ENCODE measurements around the gene WDR5B. TPM values are rescaled to one million over a fixed set of nuclear protein-coding genes. Genes with fewer than 3 reads are reported as not detected.
"Not testable (repeated sequence)": the region's sequence is repeated elsewhere in the genome, so short reads cannot be mapped to it uniquely, and the experiment has no call there.

WDR5B gene
- total RNA-seq, 1 donor from 2014 or later: 1.8 TPM

GRCh38 chr3:122383771-122384697, 31.8 kb downstream of the WDR5B start, which contains the start of gene FAM162A:
Gene FAM162A (plus strand): TSS chr3:122384182. CDS start chr3:122384266, 84 bp downstream.
- DNase-seq (ENCODE audit: low spot score in 2 of 2): peak; percentile 68 to 96
- Histone ChIP-seq H3K4me3 (peak within 1 kb of the TSS; percentile 73 to 76), H3K27me3 (no peaks in the 10 kb centered on the region), H3K4me1 (peaks cover 0 to 6% of the 10 kb centered on the region in 2 donors), H3K36me3 (no peaks in the 10 kb centered on the region), H3K27ac (peak within 1 kb of the TSS; percentile 82 to 90), H3K9me3 (no peaks in the 10 kb centered on the region)
- intact Hi-C loops (cut with DNase I): loop anchor here (1.0 to 10.0 kb wide), 5 partner anchors 32 to 839 kb away; partner anchors contain the start of genes KPNA1, PARP14, POLQ and WDR5B
- peak; percentile 43 to 61 (median 48) for TF ChIP-seq CTCF (IDR thresholded peaks at IDR 0.05)

- H3K9me3 ChIP-seq: no peaks in the 10 kb centered on the region
- H3K27me3 ChIP-seq: no peaks in the 10 kb centered on the region
- H3K27ac ChIP-seq: peak within 1 kb of the TSS; percentile 82 to 90
- H3K4me1 ChIP-seq: peaks cover 0 to 6% of the 10 kb centered on the region in 2 donors
- H3K4me3 ChIP-seq: peak within 1 kb of the TSS; percentile 73 to 76
- peak; percentile 49 to 90 for DNase-seq (ENCODE audit: low spot score in 2 of 2)
- intact Hi-C loops (cut with DNase I): loop anchor here (10.0 kb wide), 3 partner anchors 132 to 838 kb away; partner anchors contain the start of genes KPNA1 and POLQ
- no peak for TF ChIP-seq CTCF (IDR thresholded peaks at IDR 0.05)
- no peaks in the 10 kb centered on the region for H3K36me3 ChIP-seq
Measured at GRCh38 chr3:122382888-122383666, 32.8 kb downstream of the WDR5B start, which contains the start of gene MIX23. Gene MIX23 (minus strand): TSS chr3:122383231. CDS start chr3:122383224, 7 bp downstream.

GRCh38 chr3:122377975-122378374, 37.9 kb downstream of the WDR5B start:
- DNase-seq (ENCODE audit: low spot score in 2 of 2): no peak
- Histone ChIP-seq H3K9me3 (no peaks in the 10 kb centered on the region), H3K4me1 (peaks cover 0 to 3% of the 10 kb centered on the region in 2 donors), H3K36me3 (no peaks in the 10 kb centered on the region), H3K4me3 (no peak overlapping the region), H3K27ac (no peak overlapping the region), H3K27me3 (no peaks in the 10 kb centered on the region)
- intact Hi-C loops (cut with DNase I): no loop called here
- TF ChIP-seq CTCF (IDR thresholded peaks at IDR 0.05): no peak

GRCh38 chr3:122374034-122374433, 41.8 kb downstream of the WDR5B start:
- Histone ChIP-seq H3K4me3 (no peak overlapping the region), H3K27ac (no peak overlapping the region), H3K9me3 (no peaks in the 10 kb centered on the region), H3K4me1 (no peaks in the 10 kb centered on the region), H3K36me3 (peaks cover 0 to 11% of the 10 kb centered on the region in 2 donors), H3K27me3 (no peaks in the 10 kb centered on the region)
- intact Hi-C loops (cut with DNase I): no loop called here
- no peak for TF ChIP-seq CTCF (IDR thresholded peaks at IDR 0.05)
- no peak for DNase-seq (ENCODE audit: low spot score in 2 of 2)

- no peaks in the 10 kb centered on the region for H3K4me1 ChIP-seq
- no peak for DNase-seq (ENCODE audit: low spot score in 2 of 2)
- no peaks in the 10 kb centered on the region for H3K27me3 ChIP-seq
- no peak for TF ChIP-seq CTCF (IDR thresholded peaks at IDR 0.05)
- peaks cover 40 to 52% of the 10 kb centered on the region in 2 donors for H3K36me3 ChIP-seq
- H3K27ac ChIP-seq: no peak overlapping the region
- H3K9me3 ChIP-seq: no peaks in the 10 kb centered on the region
- intact Hi-C loops (cut with DNase I): no loop called here
- H3K4me3 ChIP-seq: no peak overlapping the region
Measured at GRCh38 chr3:122366379-122366749, 49.5 kb downstream of the WDR5B start.

GRCh38 chr3:122365582-122366378, 50.1 kb downstream of the WDR5B start:
- intact Hi-C loops (cut with DNase I); H3K9me3 ChIP-seq; DNase-seq (ENCODE audit: low spot score in 2 of 2); H3K27me3 ChIP-seq; H3K27ac ChIP-seq; H3K4me1 ChIP-seq; H3K4me3 ChIP-seq: not testable (repeated sequence)
- peaks cover 42 to 47% of the 10 kb centered on the region in 2 donors for H3K36me3 ChIP-seq
